GM12878 (cell line): Measurements from ENCODE around the gene VEGFB. TPM values are rescaled to one million over a fixed set of nuclear protein-coding genes. Genes with fewer than 3 reads are reported as not detected.

ENCODE experiments used
- ATAC-seq: fragments of 200-7000 bp; cut with Tn5 transposase; 3 replicates; pipeline ENCODE4 v1.9.1; 2020; ENCODE audit warnings: mild to moderate bottlenecking, moderate library complexity
- BruUV-seq: library from RNA; stranded (reverse); fragments of 400-500 nt; replicated peaks from 2 replicates; lab custom pipeline; 2021; lab: Mats Ljungman, UMichigan
- CTCF ChIA-PET: fragments of 300-600 bp; sonication (Branson Sonifier 250); formaldehyde crosslinking; extraction: SDS; loops from one replicate; lab custom pipeline; 2021; ENCODE audit warnings: inconsistent platforms; lab: Yijun Ruan, JAX
- POLR2A ChIA-PET: fragments of 350-600 bp; formaldehyde crosslinking; extraction: SDS; loops from one replicate; lab custom pipeline; 2021; ENCODE audit warnings: inconsistent platforms; lab: Charles Lee
- RAD21 ChIA-PET: fragments of 300-600 bp; sonication (Branson Sonifier 250); formaldehyde crosslinking; loops from one replicate; lab custom pipeline; 2023; ENCODE audit warnings: antibody characterized with exemption; ENCODE audit not compliant: unreplicated experiment; lab: Charles Lee
- SMC1A ChIA-PET: fragments of 300-600 bp; sonication (Branson Sonifier 250); formaldehyde crosslinking; loops from one replicate; lab custom pipeline; 2023; ENCODE audit not compliant: unreplicated experiment, uncharacterized antibody; lab: Charles Lee
- DNase-seq: peaks from one replicate; pipeline ENCODE4 v3.0.0-alpha.2; 2011; ENCODE audit warnings: low read depth, low spot score
- FAIRE-seq: peaks from 3 replicates; lab custom pipeline; 2011; peaks lifted over from hg19 to GRCh38; lab: Jason Lieb, UNC
- H2AFZ ChIP-seq: 2 replicates; pipeline ENCODE4 v1.6.0; 2011; ENCODE audit warnings: low read depth, low read length, control low read depth; ENCODE audit not compliant: control insufficient read depth
- H3K27ac ChIP-seq: 2 replicates; pipeline ENCODE4 v1.5.1; 2011; ENCODE audit warnings: control low read depth; ENCODE audit not compliant: control insufficient read depth, insufficient read depth
- H3K27me3 ChIP-seq, 2 experiments: replicated peaks in 1 of 2; 2 replicates each; pipeline versions ENCODE4 v1.6.0 to v1.6.1; 2011; ENCODE audit warnings: low read length in 1 of 2; ENCODE audit not compliant: control insufficient read depth in 2 of 2, insufficient read depth in 2 of 2
- H3K36me3 ChIP-seq, 2 experiments: 2 replicates each; pipeline ENCODE4 v1.5.1; 2011; ENCODE audit warnings: low read length in 1 of 2; ENCODE audit not compliant: control insufficient read depth in 2 of 2, insufficient read depth in 2 of 2
- H3K4me1 ChIP-seq: 2 replicates; pipeline ENCODE4 v1.6.1; 2011; ENCODE audit warnings: mild to moderate bottlenecking, low read length, moderate library complexity, mixed read lengths; ENCODE audit not compliant: control insufficient read depth, insufficient read depth
- H3K4me2 ChIP-seq: 2 replicates; pipeline ENCODE4 v1.6.0; 2011; ENCODE audit warnings: control low read depth; ENCODE audit not compliant: control insufficient read depth, insufficient read depth
- H3K4me3 ChIP-seq: fragments of 200-600 bp; sonication (generic); 2 replicates; pipeline ENCODE4 v1.5.1; 2016
- H3K79me2 ChIP-seq: 2 replicates; pipeline ENCODE4 v1.6.0; 2011; ENCODE audit warnings: low read length; ENCODE audit not compliant: control insufficient read depth, insufficient read depth
- H3K9ac ChIP-seq: 2 replicates; pipeline ENCODE4 v1.8.0; 2011; ENCODE audit warnings: low read length, control low read depth, mixed read lengths; ENCODE audit not compliant: control insufficient read depth, insufficient read depth
- H3K9me3 ChIP-seq: replicated peaks from 3 replicates; pipeline ENCODE4 v1.5.1; 2011; ENCODE audit warnings: mild to moderate bottlenecking, low read length; ENCODE audit not compliant: control insufficient read depth, insufficient read depth
- H4K20me1 ChIP-seq: 2 replicates; pipeline ENCODE4 v1.6.0; 2011; ENCODE audit not compliant: control insufficient read depth, insufficient read depth
- BMI1 ChIP-seq: fragments of 450-650 bp; IDR thresholded peaks from 2 replicates; pipeline ENCODE4 v1.6.1; 2016; ENCODE audit warnings: mild to moderate bottlenecking, moderate library complexity, borderline replicate concordance
- CEBPB ChIP-seq, 2 experiments: fragments of 150-350 bp in 1 of 2; IDR thresholded peaks; 2 replicates each; pipeline ENCODE4 v1.6.1; 2012 to 2014; ENCODE audit warnings: low read depth in 2 of 2, low read length in 2 of 2, borderline replicate concordance in 1 of 2, inconsistent platforms in 1 of 2
- CHD1 ChIP-seq: IDR thresholded peaks from 2 replicates; pipeline ENCODE4 v1.6.1; 2012; ENCODE audit warnings: low read depth, low read length, improper control_type of control experiment
- EED ChIP-seq: sonication (generic); IDR thresholded peaks from 2 replicates; pipeline ENCODE4 v1.6.1; 2016; ENCODE audit warnings: antibody characterized with exemption, low read depth
- HDAC2 ChIP-seq: fragments of 200-600 bp; sonication (generic); IDR thresholded peaks from 2 replicates; pipeline ENCODE4 v1.6.1; 2017
- MTA3 ChIP-seq: IDR thresholded peaks from 2 replicates; pipeline ENCODE4 v1.6.1; 2012; ENCODE audit warnings: low read length, inconsistent platforms, borderline replicate concordance
- NFYB ChIP-seq: IDR thresholded peaks from 2 replicates; pipeline ENCODE4 v1.6.1; 2011; ENCODE audit warnings: low read depth, mild to moderate bottlenecking, low read length, improper control_type of control experiment, moderate library complexity; ENCODE audit not compliant: insufficient read depth
- POLR2A ChIP-seq: IDR thresholded peaks from 2 replicates; pipeline ENCODE4 v1.6.1; 2011; ENCODE audit warnings: low read depth, mild to moderate bottlenecking, low read length
- POLR2AphosphoS2 ChIP-seq: IDR thresholded peaks from 2 replicates; pipeline ENCODE4 v1.6.1; 2011; ENCODE audit warnings: low read depth, mild to moderate bottlenecking, low read length, improper control_type of control experiment, moderate library complexity
- RELA ChIP-seq: fragments of 450-650 bp; IDR thresholded peaks from 2 replicates; pipeline ENCODE4 v1.8.0; 2014; ENCODE audit warnings: borderline replicate concordance; ENCODE audit not compliant: partially characterized antibody
- SPI1 ChIP-seq: IDR thresholded peaks from 2 replicates; pipeline ENCODE4 v1.6.1; 2011; ENCODE audit warnings: low read depth, mild to moderate bottlenecking, low read length, moderate library complexity, borderline replicate concordance; ENCODE audit not compliant: insufficient read depth
- WGBS: methylation state at CpG from one replicate; pipeline ENCODE4 v1.1.6; 2016; ENCODE audit warnings: low lambda C conversion rate; ENCODE audit not compliant: insufficient replicate concordance, insufficient coverage; ENCODE audit errors: missing lambda C conversion rate; 5-methylcytosine and 5-hydroxymethylcytosine counted together
- in situ Hi-C: fragments of 300-500 bp; cut with MboI; formaldehyde crosslinking; loops from 9 replicates; pipeline ENCODE4 v1.14.3; 2018; ENCODE audit warnings: mixed read lengths
- intact Hi-C: fragments of 100-400 bp; cut with micrococcal nuclease; formaldehyde crosslinking; loops from one replicate; pipeline ENCODE4 v1.14.2; 2022; ENCODE audit not compliant: unreplicated experiment
- polyA plus RNA-seq, 11 experiments: library from polyadenylated mRNA; depleted of rRNA in 4 of 11; unstranded in 6 of 11; stranded (reverse) in 5 of 11; fragments of >200 nt; fragmentation: Nextera tagmentation in 4 of 11; fragmentation: Illumina TruSeq in 1 of 11; extraction: Ambion mirVana in 4 of 11; extraction: Trizol in 1 of 11; gene quantifications; 1 replicate in 1 of 11; 2 replicates in 10 of 11; pipeline versions ENCODE4 v1.2.1 to v1.2.3, GENCODE V29; 2011 to 2016; ENCODE audit warnings: inconsistent platforms in 2 of 11, missing spikeins in 2 of 11, low read depth in 1 of 11
- total RNA-seq, 4 experiments: library from RNA; depleted of rRNA in 3 of 4; stranded (reverse); fragments of >200 nt in 3 of 4; fragmentation: Illumina TruSeq in 1 of 4; extraction: Trizol in 1 of 4; gene quantifications; 2 replicates each; pipeline versions ENCODE4 v1.2.1 to v1.2.3, GENCODE V29; 2013 to 2021
- TF ChIP-seq, protein P1 (sequence below): fragments of 450-650 bp; IDR thresholded peaks from 2 replicates; pipeline ENCODE4 v1.6.1; 2017; ENCODE audit warnings: borderline replicate concordance
- TF ChIP-seq, protein P2 (sequence below): IDR thresholded peaks from 2 replicates; pipeline ENCODE4 v1.6.1; 2011; ENCODE audit warnings: borderline replicate concordance, low read depth, mild to moderate bottlenecking, moderate library complexity, mixed read lengths, low read length; ENCODE audit not compliant: insufficient read depth; ENCODE audit errors: extremely low read length
- TF ChIP-seq, protein P3 (sequence below): fragments of 450-650 bp; IDR thresholded peaks from 2 replicates; pipeline ENCODE4 v1.6.1; 2017; ENCODE audit warnings: mild to moderate bottlenecking, moderate library complexity

The VEGFB gene
- total and polyA plus RNA-seq, 10 of the 15 experiments (the other 5 are each of a cell fraction or from before 2014, with no cell fraction given): 7.0 to 75.8 (median 20.3) TPM

DNA sequence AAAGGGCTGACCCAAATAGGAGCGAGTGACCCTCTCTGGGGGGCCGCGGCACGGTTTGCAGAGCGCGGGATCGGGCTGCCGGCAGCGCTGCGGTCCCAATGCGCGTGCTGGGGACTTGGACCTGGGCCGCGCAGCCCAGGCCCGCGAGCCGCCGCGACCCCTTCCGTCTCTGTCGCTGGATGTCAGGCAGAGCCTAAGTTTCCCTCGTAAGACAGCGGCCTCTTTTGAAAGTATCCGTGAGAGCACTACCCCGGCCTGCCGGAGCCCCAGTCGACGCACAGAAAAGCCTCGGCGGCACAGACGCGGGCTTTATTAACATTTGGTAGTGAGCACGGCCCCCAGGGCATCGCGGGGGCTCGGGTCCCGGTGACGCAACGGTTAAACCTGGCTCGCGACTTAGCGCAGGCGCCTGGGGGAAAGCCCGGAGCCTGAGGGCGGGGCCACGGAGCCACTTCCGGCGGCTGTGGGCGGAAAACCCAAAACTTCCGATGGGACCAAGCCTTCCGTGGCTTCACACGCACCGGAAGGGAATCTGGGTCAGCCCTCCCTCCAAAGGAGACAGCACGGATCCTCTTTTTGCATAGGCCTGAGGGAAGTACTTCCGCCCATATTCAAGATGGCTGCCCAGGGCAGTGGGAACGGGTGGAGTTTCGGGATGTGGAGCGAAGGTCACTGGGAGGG lies 35.3 kb downstream of the VEGFB start (continued):
- TF ChIP-seq SPI1 (peak; percentile 48; the same call in 1 of the 2 replicates), BMI1 (no peak), POLR2AphosphoS2 (peak; percentile 88), NFYB (no peak)

DNA sequence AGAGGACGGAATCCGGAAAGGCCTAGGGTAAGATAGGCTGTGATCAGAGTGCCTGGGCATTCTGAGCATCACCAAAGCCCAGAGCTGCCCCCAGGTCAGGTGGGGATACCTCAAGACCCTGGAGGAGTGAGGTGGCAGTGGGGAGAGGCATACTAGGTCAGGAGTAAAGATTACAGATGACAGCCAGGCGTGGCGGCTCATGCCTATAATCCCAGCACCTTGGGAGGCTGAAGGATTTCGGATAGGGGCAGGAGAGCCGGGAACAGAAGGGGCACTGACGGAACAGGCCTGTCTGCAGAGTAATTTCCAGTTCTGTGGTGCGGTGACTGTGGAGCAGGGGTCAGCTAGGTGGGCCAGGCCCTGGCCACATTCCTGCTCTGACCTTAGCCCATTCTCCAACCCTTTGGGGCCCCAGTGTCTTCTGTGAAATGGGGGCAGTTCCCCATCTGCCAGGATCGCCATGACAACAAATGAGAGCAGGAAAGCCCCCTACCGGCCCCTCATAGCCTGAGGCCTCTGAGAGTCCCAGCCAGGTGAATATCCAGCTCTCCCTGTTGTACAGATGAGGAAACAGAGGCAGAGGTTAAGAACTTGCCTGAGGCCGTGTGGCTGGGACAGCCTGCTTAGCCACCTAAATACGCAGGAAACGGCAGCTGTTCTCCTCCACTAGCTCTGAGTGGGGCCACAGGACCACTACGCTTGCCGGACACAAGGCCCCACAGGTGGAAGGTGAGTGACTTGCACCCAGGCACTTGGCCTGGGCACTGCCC lies 40.8 kb downstream of the VEGFB start:
- no peak for DNase-seq
- RAD21 ChIA-PET: no interaction called here
- Histone ChIP-seq H3K27ac (no peak overlapping the region), H3K4me1 (0 out of 2 replicates have a peak, but pooled peaks cover 2% of the 10 kb centered on the region), H4K20me1 (no peaks in the 10 kb centered on the region; the same call in 1 of the 2 replicates), H3K4me3 (no peak overlapping the region), H3K4me2 (no peak overlapping the region), H3K79me2 (peaks cover 10% of the 10 kb centered on the region), H3K9me3 (no peaks in the 10 kb centered on the region), H3K27me3 (no peaks in the 10 kb centered on the region), H2AFZ (no peak overlapping the region), H3K36me3 (peaks cover 0 to 3% of the 10 kb centered on the region in 2 experiments; a peak in 1 of 4 replicates), H3K9ac (no peak overlapping the region)
- FAIRE-seq: no peak
- ATAC-seq: no peak
- CTCF ChIA-PET: interaction anchor here (0.6 to 3.5 kb wide), 5 partner anchors 8 to 29 kb away, joined by 3 to 10 read pairs (median 4); no protein-coding TSS in a partner anchor
- no TSS peak for BruUV-seq
- intact Hi-C loops (no loop called here), in situ Hi-C loops (no loop called here)
- 94% methylated on average over 15 of the region's 15 CpGs for WGBS
- SMC1A ChIA-PET: interaction anchor here (1.3 kb wide), 1 partner anchor 42 kb away, joined by 3 read pairs; the partner anchor contains the start of genes PRDX5 and TRMT112
- POLR2A ChIA-PET: interaction anchor here (0.8 kb wide), 1 partner anchor 34 kb away, joined by 3 read pairs; the partner anchor contains the start of gene FKBP2
- TF ChIP-seq, protein P1, sequence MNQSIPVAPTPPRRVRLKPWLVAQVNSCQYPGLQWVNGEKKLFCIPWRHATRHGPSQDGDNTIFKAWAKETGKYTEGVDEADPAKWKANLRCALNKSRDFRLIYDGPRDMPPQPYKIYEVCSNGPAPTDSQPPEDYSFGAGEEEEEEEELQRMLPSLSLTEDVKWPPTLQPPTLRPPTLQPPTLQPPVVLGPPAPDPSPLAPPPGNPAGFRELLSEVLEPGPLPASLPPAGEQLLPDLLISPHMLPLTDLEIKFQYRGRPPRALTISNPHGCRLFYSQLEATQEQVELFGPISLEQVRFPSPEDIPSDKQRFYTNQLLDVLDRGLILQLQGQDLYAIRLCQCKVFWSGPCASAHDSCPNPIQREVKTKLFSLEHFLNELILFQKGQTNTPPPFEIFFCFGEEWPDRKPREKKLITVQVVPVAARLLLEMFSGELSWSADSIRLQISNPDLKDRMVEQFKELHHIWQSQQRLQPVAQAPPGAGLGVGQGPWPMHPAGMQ: no peak
- TF ChIP-seq MTA3 (no peak), HDAC2 (no peak), EED (no peak), CEBPB (IDR thresholded peaks at IDR 0.05; ENCODE audit: borderline replicate concordance in 1 of 2, low read depth in 2 of 2, low read length in 2 of 2) (no peak), RELA (no peak), CHD1 (no peak), POLR2A (no peak)
- TF ChIP-seq, protein P2, sequence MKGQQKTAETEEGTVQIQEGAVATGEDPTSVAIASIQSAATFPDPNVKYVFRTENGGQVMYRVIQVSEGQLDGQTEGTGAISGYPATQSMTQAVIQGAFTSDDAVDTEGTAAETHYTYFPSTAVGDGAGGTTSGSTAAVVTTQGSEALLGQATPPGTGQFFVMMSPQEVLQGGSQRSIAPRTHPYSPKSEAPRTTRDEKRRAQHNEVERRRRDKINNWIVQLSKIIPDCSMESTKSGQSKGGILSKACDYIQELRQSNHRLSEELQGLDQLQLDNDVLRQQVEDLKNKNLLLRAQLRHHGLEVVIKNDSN: no peak
- TF ChIP-seq, protein P3, sequence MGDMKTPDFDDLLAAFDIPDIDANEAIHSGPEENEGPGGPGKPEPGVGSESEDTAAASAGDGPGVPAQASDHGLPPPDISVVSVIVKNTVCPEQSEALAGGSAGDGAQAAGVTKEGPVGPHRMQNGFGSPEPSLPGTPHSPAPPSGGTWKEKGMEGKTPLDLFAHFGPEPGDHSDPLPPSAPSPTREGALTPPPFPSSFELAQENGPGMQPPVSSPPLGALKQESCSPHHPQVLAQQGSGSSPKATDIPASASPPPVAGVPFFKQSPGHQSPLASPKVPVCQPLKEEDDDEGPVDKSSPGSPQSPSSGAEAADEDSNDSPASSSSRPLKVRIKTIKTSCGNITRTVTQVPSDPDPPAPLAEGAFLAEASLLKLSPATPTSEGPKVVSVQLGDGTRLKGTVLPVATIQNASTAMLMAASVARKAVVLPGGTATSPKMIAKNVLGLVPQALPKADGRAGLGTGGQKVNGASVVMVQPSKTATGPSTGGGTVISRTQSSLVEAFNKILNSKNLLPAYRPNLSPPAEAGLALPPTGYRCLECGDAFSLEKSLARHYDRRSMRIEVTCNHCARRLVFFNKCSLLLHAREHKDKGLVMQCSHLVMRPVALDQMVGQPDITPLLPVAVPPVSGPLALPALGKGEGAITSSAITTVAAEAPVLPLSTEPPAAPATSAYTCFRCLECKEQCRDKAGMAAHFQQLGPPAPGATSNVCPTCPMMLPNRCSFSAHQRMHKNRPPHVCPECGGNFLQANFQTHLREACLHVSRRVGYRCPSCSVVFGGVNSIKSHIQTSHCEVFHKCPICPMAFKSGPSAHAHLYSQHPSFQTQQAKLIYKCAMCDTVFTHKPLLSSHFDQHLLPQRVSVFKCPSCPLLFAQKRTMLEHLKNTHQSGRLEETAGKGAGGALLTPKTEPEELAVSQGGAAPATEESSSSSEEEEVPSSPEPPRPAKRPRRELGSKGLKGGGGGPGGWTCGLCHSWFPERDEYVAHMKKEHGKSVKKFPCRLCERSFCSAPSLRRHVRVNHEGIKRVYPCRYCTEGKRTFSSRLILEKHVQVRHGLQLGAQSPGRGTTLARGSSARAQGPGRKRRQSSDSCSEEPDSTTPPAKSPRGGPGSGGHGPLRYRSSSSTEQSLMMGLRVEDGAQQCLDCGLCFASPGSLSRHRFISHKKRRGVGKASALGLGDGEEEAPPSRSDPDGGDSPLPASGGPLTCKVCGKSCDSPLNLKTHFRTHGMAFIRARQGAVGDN: no peak
